ENCODE results near the gene STXBP2. TPM values are rescaled to one million over a fixed set of nuclear protein-coding genes. Genes with fewer than 3 reads are reported as not detected.

The STXBP2 gene
- 100 to 1,000 TPM; 161 to 167 TPM for total RNA-seq

GRCh38 chr19:7636691-7637373 lies at the start of gene STXBP2:
Gene STXBP2, plus strand, starts transcription at chr19:7637110. Its CDS starts 40 bp downstream, at chr19:7637150.

GRCh38 chr19:7595466-7596133 lies 41.3 kb upstream of the STXBP2 start, which contains the start of gene CAMSAP3:
Gene CAMSAP3, plus strand, starts transcription at chr19:7595863. Its CDS starts 140 bp downstream, at chr19:7596003.

DNA sequence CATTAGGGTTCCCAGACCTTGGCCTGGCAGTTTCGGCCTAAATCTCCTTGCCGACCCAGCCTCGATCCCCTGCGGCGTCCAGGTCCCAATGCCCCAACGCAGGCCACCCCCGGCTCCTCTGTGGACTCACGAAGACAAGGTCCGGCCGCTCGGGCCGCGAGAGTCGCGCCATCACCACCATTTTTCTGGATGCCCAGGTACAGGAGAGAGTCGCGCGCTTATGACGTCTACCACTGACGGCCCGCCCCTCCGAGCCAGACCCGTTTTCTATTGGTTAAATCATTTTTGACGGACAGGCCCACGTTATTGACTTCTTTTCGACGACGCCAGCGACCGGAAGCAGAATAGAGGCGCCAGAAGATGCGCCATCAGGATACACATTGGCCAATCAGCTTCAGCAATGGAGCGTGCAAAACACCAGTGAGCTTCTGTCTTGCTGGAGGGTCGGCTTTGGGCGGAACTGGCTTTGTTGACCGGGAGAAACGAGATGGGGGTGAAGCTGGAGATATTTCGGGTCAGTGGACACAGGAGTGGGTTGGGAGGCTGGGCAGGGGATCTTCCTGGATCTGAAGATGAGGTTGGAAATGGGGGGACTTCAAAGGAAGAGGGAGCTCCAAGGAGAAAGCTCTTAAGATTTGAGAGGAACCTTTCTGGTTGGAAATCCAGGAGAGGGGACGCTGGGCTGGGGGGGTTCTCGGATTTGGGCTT lies 7.4 kb upstream of the STXBP2 start, which contains the start of the genes PET100 and XAB2:
PET100 (plus strand) TSS at position 447 of the 708 bp plus-strand sequence; CDS start at position 488, 41 bp downstream.
XAB2 (minus strand) TSS at position 199 of the 708 bp plus-strand sequence; CDS start at position 181, 18 bp downstream.

GRCh38 chr19:7633698-7634097 lies 3.2 kb upstream of the STXBP2 start, which contains the start of gene PCP2:
Gene PCP2, minus strand, starts transcription at chr19:7633719. Its CDS starts 262 bp downstream, at chr19:7633457.

GRCh38 chr19:7668842-7669241 lies 31.9 kb downstream of the STXBP2 start, which contains the start of gene RETN:
Gene RETN, plus strand, starts transcription at chr19:7669049. Its CDS starts 278 bp downstream, at chr19:7669327.

DNA sequence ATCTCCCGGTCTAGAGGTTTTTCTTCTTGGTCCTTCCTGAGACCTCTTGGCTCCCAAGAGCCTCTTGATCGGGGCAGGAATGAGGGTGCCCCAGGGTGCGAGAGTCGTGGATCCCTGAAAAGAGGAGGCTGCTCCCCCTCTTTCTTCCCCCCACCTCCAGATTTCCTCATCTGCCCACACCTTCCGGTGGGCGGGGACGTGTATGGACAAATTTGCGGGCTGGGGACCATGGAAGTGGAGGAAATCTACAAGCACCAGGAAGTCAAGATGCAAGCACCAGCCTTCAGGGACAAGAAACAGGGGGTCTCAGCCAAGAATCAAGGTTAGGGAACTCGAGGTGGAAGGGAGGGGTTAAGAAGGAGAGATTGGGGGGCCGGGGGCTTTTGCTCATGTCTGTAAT lies 39.9 kb downstream of the STXBP2 start, which contains the start of gene MCEMP1:
MCEMP1 (plus strand) TSS at position 237 of the 400 bp plus-strand sequence; CDS start at position 268, 31 bp downstream.

DNA sequence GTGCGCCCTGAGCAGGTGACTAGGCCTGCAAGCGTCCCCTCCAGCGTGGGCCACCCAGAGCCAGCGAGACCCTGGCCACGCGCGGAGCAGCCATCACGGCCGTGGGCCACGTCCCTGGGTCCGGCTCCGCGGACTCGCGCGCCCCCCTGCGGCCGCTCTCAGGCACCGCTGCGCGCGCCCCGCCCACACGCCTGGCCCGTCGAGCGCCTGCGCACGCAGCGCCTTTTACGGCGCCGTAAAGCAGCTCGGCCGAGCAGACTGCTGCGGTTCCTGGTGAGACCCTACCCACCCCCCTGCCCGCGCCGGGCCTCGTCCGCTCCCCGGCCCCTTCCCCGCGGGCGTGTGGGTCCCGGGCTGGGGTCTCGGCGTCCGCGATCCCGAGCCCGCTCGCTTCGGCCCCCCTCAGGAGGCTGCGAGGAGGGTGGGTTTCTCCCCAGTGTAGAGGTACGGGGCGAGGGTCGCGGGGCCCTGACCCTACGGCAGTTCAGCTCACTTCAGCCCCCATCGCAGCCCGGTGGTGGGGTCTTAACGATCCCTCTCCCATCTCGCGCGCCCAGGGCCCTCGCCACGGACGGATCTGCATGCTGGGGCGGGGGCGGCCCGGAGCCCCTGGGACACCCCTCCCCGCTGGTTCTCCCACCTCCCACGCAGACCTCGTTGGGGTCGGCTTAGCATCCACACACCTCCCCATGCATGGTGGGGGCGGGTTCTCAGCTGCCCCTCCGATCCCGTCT lies 43.9 kb downstream of the STXBP2 start, which contains the start of gene TRAPPC5:
TRAPPC5 (plus strand) TSS at position 228 of the 734 bp plus-strand sequence. CDS start 1,421 bp downstream, outside the sequence.

Small RNA genes within 50 kb of the gene (microRNA-seq; reads per million reads assigned to microRNA genes)
- not detected for gene MIR6792 (ENCODE audit: borderline microRNAs expressed, borderline replicate concordance)

Other genes with a start within 250 kb of the STXBP2 start
- gene PEX11G, start 148.1 kb upstream of the STXBP2 start, total RNA-seq, result under 1 TPM; 0.58 to 0.84 TPM
- gene ZNF358, start 121.0 kb upstream of the STXBP2 start, total RNA-seq, result 1 to 10 TPM; 8.8 to 9.0 TPM
- gene MCOLN1, start 114.5 kb upstream of the STXBP2 start, total RNA-seq, result 10 to 100 TPM; 11.2 to 12.6 TPM
- gene PNPLA6, start 101.4 kb upstream of the STXBP2 start, total RNA-seq, result 100 to 1,000 TPM; 121 TPM
- 1 to 10 TPM in 1 of 2 experiments, under 1 TPM in 1; 0.86 to 1.7 TPM for gene CAMSAP3, start 41.2 kb upstream of the STXBP2 start, total RNA-seq
- gene XAB2, start 7.6 kb upstream of the STXBP2 start, total RNA-seq, result 10 to 100 TPM; 44.5 to 47.4 TPM
- 100 to 1,000 TPM; 128 to 140 TPM for gene PET100, start 7.3 kb upstream of the STXBP2 start, total RNA-seq
- gene PCP2, start 3.4 kb upstream of the STXBP2 start, total RNA-seq, result 1 to 10 TPM; 2.9 to 3.0 TPM
- under 1 TPM in 1 of 2 experiments, not detected in 1; 0.88 TPM for gene RETN, start 31.9 kb downstream of the STXBP2 start, total RNA-seq
- not detected for gene MCEMP1, start 40.0 kb downstream of the STXBP2 start, total RNA-seq
- 10 to 100 TPM; 87.8 to 89.7 TPM for gene TRAPPC5, start 43.7 kb downstream of the STXBP2 start, total RNA-seq
- not detected for gene FCER2, start 65.0 kb downstream of the STXBP2 start, total RNA-seq
- not detected for gene CLEC4G, start 95.0 kb downstream of the STXBP2 start, total RNA-seq
- gene CD209, start 110.4 kb downstream of the STXBP2 start, total RNA-seq, result not detected
- not detected for gene CLEC4M, start 126.1 kb downstream of the STXBP2 start, total RNA-seq
- 10 to 100 TPM; 10.1 to 12.0 TPM for gene EVI5L, start 193.1 kb downstream of the STXBP2 start, total RNA-seq
- under 1 TPM; 0.22 to 0.33 TPM for gene PRR36, start 237.3 kb downstream of the STXBP2 start, total RNA-seq